GM06990 (cell line): ENCODE data around the gene ABHD13.

Source experiments
- DNase-seq: peaks from one replicate; pipeline ENCODE4 v3.0.0-alpha.2; 2011; ENCODE audit not compliant: insufficient read length; ENCODE audit errors: extremely low read depth
- H3K27me3 ChIP-seq: replicated peaks from 2 replicates; pipeline ENCODE4 v1.6.0; 2011; ENCODE audit warnings: low read length; ENCODE audit not compliant: control insufficient read depth, insufficient read depth
- H3K36me3 ChIP-seq: 2 replicates; pipeline ENCODE4 v1.5.1; 2011; ENCODE audit warnings: low read length; ENCODE audit not compliant: control insufficient read depth, insufficient read depth
- H3K4me3 ChIP-seq: replicated peaks from 2 replicates; pipeline ENCODE4 v1.5.1; 2011; ENCODE audit warnings: low read depth, mild to moderate bottlenecking, control low read depth, low read length
- CTCF ChIP-seq: IDR thresholded peaks from 2 replicates; pipeline ENCODE4 v1.5.1; 2011; ENCODE audit warnings: low read length, control low read depth, mild to moderate bottlenecking, inconsistent platforms; ENCODE audit not compliant: insufficient read depth, poor library complexity, severe bottlenecking

ABHD13 gene

GRCh38 chr13:108283110-108283509, 64.9 kb downstream of the ABHD13 start:
- no peaks in the 10 kb centered on the region for H3K36me3 ChIP-seq
- no peak for TF ChIP-seq CTCF
- no peak for DNase-seq
- no peaks in the 10 kb centered on the region for H3K27me3 ChIP-seq
- no peak overlapping the region for H3K4me3 ChIP-seq
